Right cardiac atrium (tissue), 5 donors: ENCODE measurements around the gene PLAC8L1. TPM values are rescaled to one million over a fixed set of nuclear protein-coding genes. Genes with fewer than 3 reads are reported as not detected.

Experiments used
- ATAC-seq, 2 donors: fragments of 200-7000 bp; cut with Tn5 transposase; one replicate each; pipeline versions ENCODE4 v1.8.0 to v1.9.1; 2020; ENCODE audit warnings: moderate library complexity in 2 of 2, mild to moderate bottlenecking in 1 of 2
- DNase-seq, 3 donors: peaks; one replicate each; pipeline ENCODE4 v3.0.0-alpha.2; 2020
- H3K27ac ChIP-seq: one replicate; pipeline ENCODE4 v1.5.1; 2013; ENCODE audit warnings: mild to moderate bottlenecking, low read length, control low read depth, moderate library complexity
- H3K27me3 ChIP-seq: one replicate; pipeline ENCODE4 v1.6.1; 2013; ENCODE audit not compliant: control insufficient read depth, insufficient read depth
- H3K4me1 ChIP-seq: one replicate; pipeline ENCODE4 v1.6.1; 2013; ENCODE audit warnings: low read length; ENCODE audit not compliant: control insufficient read depth, insufficient read depth
- H3K4me3 ChIP-seq: one replicate; pipeline ENCODE4 v1.5.1; 2013; ENCODE audit warnings: low read length, control low read depth
- H3K9me3 ChIP-seq: one replicate; pipeline ENCODE4 v1.6.1; 2013; ENCODE audit warnings: low read length; ENCODE audit not compliant: control insufficient read depth
- WGBS: extraction: QIAGEN DNeasy Blood & Tissue Kit; methylation state at CpG from one replicate; pipeline ENCODE4 v1.1.7; 2013; 5-methylcytosine and 5-hydroxymethylcytosine counted together
- intact Hi-C, 4 donors: fragments of 100-400 bp; cut with DNase I; formaldehyde crosslinking; loops; one replicate each; pipeline versions ENCODE4 v1.11.0 to v1.14.0; 2022 to 2023
- polyA plus RNA-seq: library from polyadenylated mRNA; stranded (reverse); fragments of 200-250 nt; gene quantifications from one replicate; pipeline ENCODE4 v1.2.3, GENCODE V29; 2013
- total RNA-seq, 4 donors: library from RNA; stranded (reverse); fragmentation: NEBNext Ultra II Directional; extraction: Animal tissue kit (Norgen Biotek cat#: 25700); gene quantifications; one replicate each; pipeline ENCODE4 v1.2.1, GENCODE V29; 2021
- donor health status: healthy with polysubstance abuse.
- donor health status: DM: no; HTN: yes; CAD: no.
- donor health status: DM: no; HTN: no; CAD: no.
- donor health status: DM: no; HTN: yes; CAD: no; lungs with severe emphysema.
- donor health status: DM: yes; HTN: yes; CAD: no.

PLAC8L1 gene
- total and polyA plus RNA-seq, 5 donors: 0.23 TPM; not detected in 4

DNA sequence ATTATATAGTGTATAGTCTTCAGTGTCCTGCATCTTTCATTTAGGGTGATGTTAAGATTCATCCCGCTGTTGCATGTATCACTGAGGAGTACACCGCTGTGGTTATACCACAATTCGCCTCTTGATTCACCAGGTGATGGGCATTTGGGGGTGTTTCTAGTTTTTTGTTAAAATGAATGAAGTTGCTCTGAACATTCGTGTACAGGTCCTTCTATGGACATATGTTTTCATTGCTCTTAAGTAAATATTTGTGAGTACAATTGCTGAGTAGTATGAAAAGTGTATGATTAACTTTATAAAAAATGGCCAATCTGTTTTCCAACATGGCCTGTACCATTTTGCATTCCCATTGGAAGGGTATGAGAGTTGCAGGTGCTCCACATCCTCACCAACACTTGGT lies 61.7 kb downstream of the PLAC8L1 start:
- intact Hi-C loops: loop anchor here in 2 of 4 donors (10.0 kb wide), 1 partner anchor 209 kb away; the partner anchor contains the start of gene PRELID2 (in 2 of the 2)
- Histone ChIP-seq H3K27me3 (no peaks in the 10 kb centered on the region), H3K4me3 (no peak overlapping the region), H3K4me1 (peaks cover 1% of the 10 kb centered on the region), H3K27ac (no peak overlapping the region), H3K9me3 (no peaks in the 10 kb centered on the region)
- WGBS: 95% methylated on average over 4 of the region's 4 CpGs
- DNase-seq (no peak), ATAC-seq (no peak)

DNA sequence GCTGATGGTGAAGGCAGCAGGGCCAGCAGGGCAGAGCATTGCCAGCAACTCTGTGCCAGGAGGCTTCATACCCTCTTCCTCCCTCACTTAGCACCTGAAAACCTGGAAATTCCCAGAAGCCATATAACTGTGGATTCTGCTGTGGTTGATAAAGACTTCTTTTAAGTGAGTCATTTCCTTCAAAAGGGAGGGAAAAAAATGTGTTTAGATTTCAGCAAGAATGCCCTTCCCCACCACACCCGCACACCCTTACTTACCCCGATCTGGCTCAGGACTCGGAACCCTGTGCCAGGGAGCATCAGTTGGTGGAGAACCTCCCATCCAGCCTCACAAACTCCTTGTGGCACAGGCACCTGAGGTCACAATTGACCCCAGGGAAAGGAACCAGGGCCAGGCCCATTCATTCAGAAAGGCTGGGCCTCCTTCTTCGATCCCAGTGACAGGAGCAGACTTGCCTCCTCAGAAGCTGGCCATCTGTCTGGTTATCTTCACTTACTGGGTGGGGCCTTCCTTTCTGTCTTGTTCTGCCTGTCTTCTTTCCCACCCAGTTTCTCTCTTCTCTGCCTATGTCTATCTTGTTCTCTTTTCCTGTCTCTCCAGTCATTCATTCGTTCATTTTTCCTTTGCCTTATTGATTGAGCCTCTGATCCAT lies 62.6 kb downstream of the PLAC8L1 start:
- no peaks in the 10 kb centered on the region for H3K27me3 ChIP-seq
- peaks cover 1% of the 10 kb centered on the region for H3K4me1 ChIP-seq
- H3K9me3 ChIP-seq: no peaks in the 10 kb centered on the region
- no peak overlapping the region for H3K4me3 ChIP-seq
- intact Hi-C loops: loop anchor here in 2 of 4 donors (10.0 kb wide), 1 partner anchor 208 kb away; the partner anchor contains the start of gene PRELID2 (in 2 of the 2)
- DNase-seq (no peak), ATAC-seq (peak; percentile 9 to 50)
- 62% methylated on average over 5 of the region's 5 CpGs for WGBS
- H3K27ac ChIP-seq: no peak overlapping the region

- Histone ChIP-seq H3K4me1 (peaks cover 1% of the 10 kb centered on the region), H3K27ac (no peak overlapping the region), H3K27me3 (no peaks in the 10 kb centered on the region), H3K4me3 (no peak overlapping the region), H3K9me3 (no peaks in the 10 kb centered on the region)
- peak; percentile 27 to 34 for ATAC-seq
- WGBS: 86% methylated on average over 10 of the region's 10 CpGs
- intact Hi-C loops: loop anchor here in 2 of 4 donors (10.0 kb wide), 1 partner anchor 206 kb away; the partner anchor contains the start of gene PRELID2 (in 2 of the 2)
- DNase-seq: no peak
Observed at GRCh38 chr5:146041180-146041789, 64.1 kb downstream of the PLAC8L1 start.

DNA sequence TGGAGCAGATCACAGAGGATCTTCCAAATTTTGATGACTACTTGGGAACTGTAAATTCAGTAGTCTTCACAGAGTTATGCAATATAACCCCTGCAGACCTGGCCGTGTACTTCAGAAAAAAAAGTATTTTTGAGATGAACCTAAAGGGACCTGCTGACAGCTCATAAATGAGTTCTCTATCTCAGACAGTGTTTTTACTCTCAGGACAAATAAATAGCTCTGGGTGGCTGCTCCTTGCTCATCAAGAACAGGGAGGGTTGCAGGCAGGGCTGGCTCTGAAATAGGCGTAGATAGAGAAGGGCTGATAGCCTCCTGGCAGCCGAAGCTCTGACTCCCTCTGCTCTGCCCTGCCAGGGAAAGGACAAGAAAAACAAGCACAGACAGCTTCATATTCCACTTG lies 64.8 kb downstream of the PLAC8L1 start:
- DNase-seq: peak in 1 of 3 donors; percentile 63
- Histone ChIP-seq H3K9me3 (no peaks in the 10 kb centered on the region), H3K4me3 (no peak overlapping the region), H3K4me1 (peaks cover 1% of the 10 kb centered on the region), H3K27me3 (no peaks in the 10 kb centered on the region), H3K27ac (peak overlapping the region; percentile 63)
- peak; percentile 79 to 88 for ATAC-seq
- intact Hi-C loops: loop anchor here in 2 of 4 donors (10.0 kb wide), 1 partner anchor 206 kb away; the partner anchor contains the start of gene PRELID2 (in 2 of the 2)
- WGBS: 34% methylated on average over 3 of the region's 3 CpGs

DNA sequence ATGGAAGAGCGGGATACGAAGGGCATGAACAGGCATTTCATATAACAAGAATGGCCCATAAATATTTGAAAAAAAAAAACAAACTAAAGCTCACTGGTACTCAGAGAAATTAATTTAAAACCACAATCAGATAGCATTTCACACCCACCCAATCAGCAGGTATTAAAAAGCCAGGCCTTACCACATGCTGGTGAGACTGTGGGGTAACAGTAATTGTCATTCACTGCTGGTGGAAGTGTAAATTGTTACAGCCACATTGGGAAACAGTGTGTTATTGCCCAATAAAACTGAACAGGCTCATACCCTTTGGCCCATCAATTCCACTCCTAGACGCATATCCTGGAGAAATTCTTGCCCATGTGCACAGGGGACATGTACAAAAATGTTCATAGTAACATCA lies 66.0 kb downstream of the PLAC8L1 start:
- ATAC-seq: no peak
- Histone ChIP-seq H3K9me3 (no peaks in the 10 kb centered on the region), H3K27me3 (no peaks in the 10 kb centered on the region), H3K27ac (no peak overlapping the region), H3K4me3 (no peak overlapping the region), H3K4me1 (peaks cover 1% of the 10 kb centered on the region)
- 90% methylated on average over 3 of the region's 3 CpGs for WGBS
- DNase-seq: no peak
- intact Hi-C loops: no loop called here

DNA sequence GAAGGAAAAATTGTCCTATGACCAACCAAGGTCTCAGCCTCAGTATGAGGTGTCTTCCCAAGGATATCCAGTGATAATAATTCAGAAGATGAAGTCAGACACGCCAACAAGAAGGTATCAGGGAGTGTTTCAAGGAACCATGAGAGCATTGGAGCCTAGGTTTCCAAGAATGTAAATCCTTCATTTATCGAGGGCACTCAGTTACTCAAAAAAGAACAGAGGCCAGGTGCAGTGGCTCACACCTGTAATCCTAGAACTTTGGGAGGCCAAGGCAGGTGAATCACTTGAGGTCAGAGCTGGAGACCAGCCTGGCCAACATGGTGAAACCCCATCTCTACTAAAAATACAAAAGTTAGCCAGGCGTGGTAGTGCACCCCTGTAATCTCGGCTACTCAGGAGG lies 70.8 kb downstream of the PLAC8L1 start:
- intact Hi-C loops: no loop called here
- no peaks in the 10 kb centered on the region for H3K27me3 ChIP-seq
- no peaks in the 10 kb centered on the region for H3K4me1 ChIP-seq
- WGBS: 68% methylated on average over 4 of the region's 4 CpGs
- H3K27ac ChIP-seq: no peak overlapping the region
- ATAC-seq: no peak
- DNase-seq: no peak
- H3K4me3 ChIP-seq: no peak overlapping the region
- H3K9me3 ChIP-seq: no peaks in the 10 kb centered on the region

Other genes starting within 250 kb of the PLAC8L1 start
- 10 to 100 TPM in 1 of 4 donors, 1 to 10 TPM in 3; 2.3 to 16.0 (median 5.4) TPM for gene GRXCR2, start 232.6 kb downstream of the PLAC8L1 start, total RNA-seq
- gene GRXCR2, start 232.6 kb downstream of the PLAC8L1 start, polyA plus RNA-seq: 1.1 TPM
- 100 to 1,000 TPM in 3 of 4 donors, 10 to 100 TPM in 1; 84.0 to 219 (median 141) TPM for gene SH3RF2, start 169.0 kb downstream of the PLAC8L1 start, total RNA-seq
- gene SH3RF2, start 169.0 kb downstream of the PLAC8L1 start, polyA plus RNA-seq: 354 TPM
- gene LARS1, start 77.1 kb upstream of the PLAC8L1 start, total RNA-seq: 100 to 1,000 TPM in 1 of 4 donors, 10 to 100 TPM in 3; 81.5 to 101 (median 83.0) TPM
- 31.5 TPM for gene LARS1, start 77.1 kb upstream of the PLAC8L1 start, polyA plus RNA-seq
- gene RBM27, start 98.0 kb upstream of the PLAC8L1 start, total RNA-seq: 10 to 100 TPM; 12.9 to 16.7 (median 14.0) TPM
- gene RBM27, start 98.0 kb upstream of the PLAC8L1 start, polyA plus RNA-seq: 6.7 TPM
- under 1 TPM in 1 of 4 donors, not detected in 3; 0.14 TPM for gene POU4F3, start 233.3 kb upstream of the PLAC8L1 start, total RNA-seq
- not detected for gene POU4F3, start 233.3 kb upstream of the PLAC8L1 start, polyA plus RNA-seq